Spleen (tissue), 7 donors: ENCODE results near the gene NR2C2AP.

Experiments used
- POLR2AphosphoS5 ChIP-seq, 3 donors: sonication (generic); formaldehyde crosslinking; IDR thresholded peaks; one replicate each; pipeline ENCODE4 v1.5.1; 2017; ENCODE audit warnings: antibody characterized with exemption in 3 of 3
- TF ChIP-seq, protein P1 (sequence below), 11 experiments: fragments of 200-600 bp in 7 of 11; fragments of 450-650 bp in 4 of 11; sonication (generic) in 4 of 11; IDR thresholded peaks in 8 of 11; conservative IDR thresholded peaks in 3 of 11; 1 replicate in 7 of 11; 2 replicates in 4 of 11; pipeline versions ENCODE4 v1.4.0 to v1.8.0; 2016 to 2021; ENCODE audit warnings: antibody characterized with exemption in 11 of 11, inconsistent platforms in 4 of 11, mild to moderate bottlenecking in 1 of 11
- donor health status: DM: no; HTN: no; CAD: no; lungs with moderate emphysema.
- donor health status: DM: no; HTN: no; CAD: no.
- donor health status: DM: no; HTN: no; CAD: no.

DNA sequence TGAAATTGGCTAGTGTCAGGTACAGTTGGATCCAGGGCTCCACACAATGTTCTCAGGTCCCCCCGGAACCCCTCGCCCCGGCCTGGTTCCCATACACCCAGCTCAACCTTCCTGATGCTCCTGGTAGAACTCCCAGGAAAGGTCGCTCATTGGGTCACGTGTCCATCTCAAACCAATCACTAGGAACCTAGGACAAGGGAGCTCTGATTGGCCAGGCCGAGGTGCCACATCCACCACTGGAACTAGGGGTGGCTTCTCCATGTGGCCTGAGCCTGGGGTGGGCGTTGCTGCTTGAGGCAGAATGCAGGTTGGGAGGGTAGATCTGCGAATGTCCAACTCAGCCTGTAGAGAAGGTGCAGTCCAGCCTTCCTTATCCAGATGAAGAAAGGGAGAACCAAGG lies 26.3 kb downstream of the NR2C2AP start:
- TF ChIP-seq POLR2AphosphoS5 (IDR thresholded peaks at IDR 0.05), result no peak
- TF ChIP-seq, protein P1, sequence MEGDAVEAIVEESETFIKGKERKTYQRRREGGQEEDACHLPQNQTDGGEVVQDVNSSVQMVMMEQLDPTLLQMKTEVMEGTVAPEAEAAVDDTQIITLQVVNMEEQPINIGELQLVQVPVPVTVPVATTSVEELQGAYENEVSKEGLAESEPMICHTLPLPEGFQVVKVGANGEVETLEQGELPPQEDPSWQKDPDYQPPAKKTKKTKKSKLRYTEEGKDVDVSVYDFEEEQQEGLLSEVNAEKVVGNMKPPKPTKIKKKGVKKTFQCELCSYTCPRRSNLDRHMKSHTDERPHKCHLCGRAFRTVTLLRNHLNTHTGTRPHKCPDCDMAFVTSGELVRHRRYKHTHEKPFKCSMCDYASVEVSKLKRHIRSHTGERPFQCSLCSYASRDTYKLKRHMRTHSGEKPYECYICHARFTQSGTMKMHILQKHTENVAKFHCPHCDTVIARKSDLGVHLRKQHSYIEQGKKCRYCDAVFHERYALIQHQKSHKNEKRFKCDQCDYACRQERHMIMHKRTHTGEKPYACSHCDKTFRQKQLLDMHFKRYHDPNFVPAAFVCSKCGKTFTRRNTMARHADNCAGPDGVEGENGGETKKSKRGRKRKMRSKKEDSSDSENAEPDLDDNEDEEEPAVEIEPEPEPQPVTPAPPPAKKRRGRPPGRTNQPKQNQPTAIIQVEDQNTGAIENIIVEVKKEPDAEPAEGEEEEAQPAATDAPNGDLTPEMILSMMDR (IDR thresholded peaks at IDR 0.05 in 8 of 11, conservative IDR thresholded peaks at IDR 0.05 in 3 of 11), result no peak
